Measurements from ENCODE around the gene MYO1D.
A peak's percentile ranks its signal among the peaks of the same experiment; 100 is the strongest.

The MYO1D gene

DNA sequence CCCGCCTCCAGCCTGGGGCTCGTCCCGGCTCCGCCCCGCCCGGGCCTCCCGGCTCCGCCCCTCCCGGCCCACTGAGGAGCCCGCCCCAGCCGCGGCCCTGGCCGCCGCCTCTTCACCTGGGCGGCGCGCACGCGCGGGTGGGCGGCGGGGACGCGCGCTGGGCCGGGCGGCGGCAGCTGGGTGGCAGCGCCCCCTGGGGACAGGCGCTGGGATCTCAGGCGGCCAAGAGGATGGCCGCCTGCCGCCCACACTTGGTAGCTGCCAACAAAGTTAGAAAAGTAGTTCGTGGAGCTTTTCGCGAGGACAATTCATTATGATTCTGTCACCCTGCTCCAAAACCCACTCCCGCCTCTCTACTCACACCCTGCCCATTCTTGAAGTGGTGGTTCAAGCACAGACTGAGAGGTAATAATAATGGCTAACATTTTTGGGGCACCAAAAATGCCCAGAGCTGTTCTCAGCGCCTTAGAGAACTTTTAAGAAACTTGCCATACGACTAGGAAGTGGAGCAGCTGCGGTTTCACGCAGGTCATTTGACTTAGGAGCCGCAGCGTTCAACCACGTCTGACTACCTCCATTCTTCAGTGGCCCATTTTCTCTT lies 340 bp upstream of the MYO1D start:
- peak overlapping the region; percentile 82; the same call in 1 of the 2 replicates for H3K4me3 ChIP-seq (ENCODE audit: low read length)
- no peak for TF ChIP-seq ZNF274 (IDR thresholded peaks at IDR 0.05; ENCODE audit: low read depth, low read length)

DNA sequence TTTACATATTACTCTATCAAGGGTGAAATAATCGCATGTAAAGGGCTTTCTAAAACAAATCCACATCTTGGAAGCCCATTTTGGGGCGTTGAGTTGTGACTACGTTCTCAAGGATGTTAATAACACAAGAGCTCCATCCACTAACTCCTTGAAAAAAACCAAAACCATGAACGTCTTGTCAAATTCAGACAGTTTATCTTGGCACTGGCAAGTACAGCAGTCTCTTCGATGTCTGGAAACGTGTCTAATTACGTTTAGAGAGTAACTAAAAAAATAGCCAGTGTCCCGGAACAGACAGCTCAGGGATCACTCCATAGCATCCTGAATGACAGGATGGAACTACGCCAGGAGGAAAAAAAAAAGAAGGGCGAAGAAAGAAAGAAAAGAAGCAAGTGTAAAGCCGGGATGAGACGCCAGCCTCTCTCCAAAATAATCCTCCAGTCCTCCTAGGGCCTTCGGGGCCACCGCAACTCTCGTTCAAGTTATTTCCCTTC lies 954 bp downstream of the MYO1D start:
- no peak for TF ChIP-seq ZNF274 (IDR thresholded peaks at IDR 0.05; ENCODE audit: low read depth, low read length)

DNA sequence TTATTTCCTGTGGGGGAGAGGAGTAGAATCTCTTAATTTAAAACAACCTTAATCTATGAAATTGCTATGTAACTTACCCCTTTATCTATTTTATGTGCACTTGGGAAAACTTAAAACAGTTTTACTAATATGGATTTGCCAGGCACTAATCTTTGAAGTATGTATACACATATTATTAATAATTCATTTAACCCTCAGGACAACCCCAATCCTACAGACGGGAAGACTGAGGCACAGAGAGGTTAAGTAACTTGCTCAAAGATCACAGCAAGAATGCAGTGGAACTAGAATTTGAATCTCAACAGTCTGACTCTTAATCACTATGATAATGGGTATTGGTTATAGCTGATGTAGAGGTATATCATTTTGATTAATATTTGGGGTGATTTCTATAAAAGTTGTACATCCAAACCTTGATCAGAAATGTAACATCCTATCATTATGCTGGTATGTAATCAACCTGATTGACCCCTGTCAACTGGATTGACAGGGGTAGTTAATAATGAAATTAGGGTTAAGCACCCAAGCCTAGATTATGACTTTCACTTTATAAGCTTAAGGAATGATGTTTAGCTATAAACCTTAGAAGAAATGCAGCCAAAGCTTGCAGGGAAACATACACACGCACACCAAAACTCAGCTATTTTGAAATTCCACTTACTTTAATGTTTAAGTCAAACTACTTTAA lies 1.6 kb downstream of the MYO1D start:
- TF ChIP-seq ZNF274 (IDR thresholded peaks at IDR 0.05; ENCODE audit: low read depth, low read length), result no peak
- peak overlapping the region; percentile 70; the same call in 1 of the 2 replicates for H3K4me3 ChIP-seq (ENCODE audit: low read length)

More for the DNA sequence above, 954 bp downstream of the MYO1D start:
- peak overlapping the region; percentile 70 for H3K4me3 ChIP-seq (ENCODE audit: low read length)

DNA sequence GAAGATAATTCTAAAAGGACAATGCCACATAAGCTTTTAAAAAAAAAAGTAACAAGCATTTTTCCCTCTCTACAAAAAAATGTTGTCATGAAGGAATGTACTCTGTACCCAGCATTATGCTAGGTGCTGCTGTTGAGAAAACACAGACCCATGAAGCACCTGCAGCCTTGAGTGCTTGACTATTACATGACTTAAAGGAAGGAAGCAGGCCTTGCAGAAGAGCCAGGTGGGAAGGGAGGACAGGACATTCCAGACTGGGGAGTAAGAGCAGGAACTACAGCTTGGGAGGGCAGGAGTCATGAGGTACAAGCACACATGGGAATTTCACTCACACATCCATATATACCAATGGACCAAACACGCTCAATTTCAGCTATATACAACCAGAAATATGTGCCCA lies 3.8 kb downstream of the MYO1D start:
- H3K4me3 ChIP-seq (ENCODE audit: low read length), result no peak overlapping the region
- TF ChIP-seq ZNF274 (IDR thresholded peaks at IDR 0.05; ENCODE audit: low read depth, low read length), result no peak

DNA sequence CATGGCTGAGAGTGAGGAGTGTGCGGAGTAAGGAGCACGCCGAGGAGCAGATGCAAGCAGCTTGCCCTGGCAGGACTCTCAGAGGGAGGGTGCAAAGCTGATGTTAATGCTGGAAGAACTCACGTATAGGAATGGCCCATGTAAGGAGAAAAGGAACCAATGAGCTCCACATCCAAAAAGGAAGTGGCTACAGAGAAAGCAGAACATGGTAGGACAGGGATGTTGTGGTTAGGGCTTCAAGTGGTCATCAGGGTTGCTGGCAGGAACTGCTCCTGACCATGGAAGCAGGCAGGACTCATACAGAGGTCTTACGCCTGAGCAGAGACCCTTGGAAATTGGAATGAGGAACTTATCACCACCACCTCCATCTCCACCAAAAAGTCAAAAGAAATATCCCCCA lies 5.2 kb downstream of the MYO1D start:
- H3K4me3 ChIP-seq (ENCODE audit: low read length), result no peak overlapping the region
- TF ChIP-seq ZNF274 (IDR thresholded peaks at IDR 0.05; ENCODE audit: low read depth, low read length), result no peak

DNA sequence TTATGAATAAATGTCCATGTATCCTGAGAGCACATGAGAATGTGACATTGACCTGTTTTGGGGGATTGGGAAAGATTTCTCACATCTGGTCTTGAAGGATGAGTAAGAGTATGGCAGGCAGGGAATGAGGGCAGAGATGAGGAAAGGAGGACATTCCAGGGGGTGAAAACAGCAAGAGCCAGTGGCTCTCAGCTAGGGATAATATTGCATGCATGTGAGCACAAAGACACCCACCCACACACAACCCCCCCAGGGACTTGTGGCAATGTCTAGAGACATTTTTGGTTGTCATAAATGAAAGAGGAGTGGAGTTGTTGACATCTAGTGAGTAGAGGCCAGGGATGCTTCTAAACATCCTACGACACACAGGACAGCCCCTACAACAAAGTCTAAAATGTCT lies 6.0 kb downstream of the MYO1D start:
- H3K4me3 ChIP-seq (ENCODE audit: low read length), result no peak overlapping the region
- TF ChIP-seq ZNF274 (IDR thresholded peaks at IDR 0.05; ENCODE audit: low read depth, low read length), result no peak

DNA sequence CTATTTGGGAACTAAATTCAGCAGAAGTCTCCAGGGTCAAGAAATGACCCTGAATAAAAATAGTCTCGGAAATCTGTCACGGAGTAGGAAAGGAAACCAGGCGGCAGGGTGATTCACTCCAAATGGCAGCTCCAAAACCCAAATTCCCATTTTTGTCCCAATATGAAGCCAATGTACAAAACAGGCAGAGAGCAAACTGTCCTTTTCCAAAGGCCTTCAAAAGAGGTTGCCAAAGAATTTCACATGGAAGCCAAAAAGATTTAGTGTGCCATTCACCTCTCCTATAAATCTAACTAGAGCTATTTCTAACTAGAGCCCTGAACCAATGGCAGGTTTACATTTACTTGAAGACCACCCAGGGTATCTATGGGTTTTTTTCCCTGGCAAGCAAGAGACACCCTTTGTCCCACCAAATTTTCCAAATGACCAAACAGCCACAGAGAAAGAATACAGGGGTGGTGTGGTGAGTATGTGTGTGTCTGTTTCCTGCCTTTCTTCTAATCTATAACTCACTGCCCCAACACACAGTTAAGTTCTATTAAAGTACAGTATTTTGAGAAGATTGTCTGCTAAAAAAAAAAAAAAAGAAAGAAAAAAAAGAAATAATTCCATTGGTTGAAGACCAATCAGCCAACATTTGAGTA lies 6.8 kb downstream of the MYO1D start:
- no peak for TF ChIP-seq ZNF274 (IDR thresholded peaks at IDR 0.05; ENCODE audit: low read depth, low read length)
- H3K4me3 ChIP-seq (ENCODE audit: low read length), result no peak overlapping the region

DNA sequence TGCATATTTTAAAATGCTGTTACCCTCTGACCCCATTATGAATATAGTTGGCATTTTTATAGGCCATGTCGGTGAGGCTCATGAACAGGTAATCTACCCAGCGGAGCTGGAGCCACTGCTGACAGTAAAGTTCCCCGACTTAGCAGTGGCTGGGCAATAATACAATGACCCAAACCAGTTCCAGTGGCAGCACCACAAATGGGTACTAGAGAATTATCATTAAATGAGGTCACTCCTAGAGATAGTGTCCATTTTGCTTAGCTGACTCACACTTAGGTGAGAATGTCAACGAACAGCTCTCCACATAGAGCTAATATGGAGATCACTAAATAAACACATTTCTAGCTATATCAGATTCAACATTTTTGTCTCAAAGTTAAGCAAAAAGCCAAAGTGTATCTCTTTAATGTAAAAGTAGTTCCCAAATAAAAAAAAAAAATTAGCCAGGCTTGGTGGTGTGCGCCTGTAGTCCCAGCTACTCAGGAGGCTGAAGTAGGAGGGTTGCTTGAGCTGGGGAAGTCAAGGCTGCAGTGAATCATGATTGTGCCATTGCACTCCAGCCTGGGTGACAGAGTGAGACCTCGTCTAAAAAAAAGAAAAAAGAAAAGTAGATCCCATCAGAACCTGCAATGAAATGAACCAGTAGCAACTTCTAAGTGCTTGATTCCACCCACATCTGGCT lies 7.4 kb downstream of the MYO1D start:
- no peak overlapping the region for H3K4me3 ChIP-seq (ENCODE audit: low read length)
- no peak for TF ChIP-seq ZNF274 (IDR thresholded peaks at IDR 0.05; ENCODE audit: low read depth, low read length)

DNA sequence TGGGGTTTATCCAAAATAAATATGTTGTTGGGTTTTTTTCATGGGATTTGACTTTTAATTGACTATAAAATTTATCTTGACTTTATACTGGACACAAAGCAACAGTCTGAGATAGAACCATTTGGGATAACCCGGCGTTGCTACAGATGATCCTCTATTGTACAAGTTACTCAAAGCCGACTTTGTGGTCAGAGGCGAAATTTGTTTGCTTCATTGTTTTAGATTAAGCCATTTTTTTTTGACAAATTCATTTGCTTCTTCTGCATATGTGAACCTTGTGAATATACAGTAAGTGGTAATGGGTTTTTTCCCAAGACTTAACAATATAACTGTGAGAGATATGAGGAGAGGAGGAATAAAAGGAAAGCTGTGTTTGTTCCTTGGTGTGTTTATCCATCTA lies 11.8 kb downstream of the MYO1D start:
- H3K4me3 ChIP-seq (ENCODE audit: low read length), result no peak overlapping the region
- no peak for TF ChIP-seq ZNF274 (IDR thresholded peaks at IDR 0.05; ENCODE audit: low read depth, low read length)

DNA sequence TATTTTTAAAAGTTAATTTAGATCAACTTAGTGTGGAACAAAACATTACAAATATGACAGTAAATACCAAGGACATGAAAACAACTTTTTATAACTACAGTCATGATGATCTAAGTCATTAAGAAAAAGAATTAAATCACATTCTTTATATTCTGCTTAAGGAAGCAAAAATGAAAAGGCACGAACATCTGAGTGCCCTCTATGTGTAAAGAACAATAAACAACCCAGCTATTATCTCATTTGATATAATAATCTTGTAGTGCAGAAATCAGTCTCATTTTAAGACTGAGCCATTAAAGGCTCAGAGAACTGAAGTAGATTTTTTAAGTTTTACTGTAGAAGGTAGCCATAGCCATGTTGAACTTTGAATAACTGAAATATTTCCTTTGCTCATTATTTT lies 13.4 kb downstream of the MYO1D start:
- no peak for TF ChIP-seq ZNF274 (IDR thresholded peaks at IDR 0.05; ENCODE audit: low read depth, low read length)
- no peak overlapping the region for H3K4me3 ChIP-seq (ENCODE audit: low read length)

DNA sequence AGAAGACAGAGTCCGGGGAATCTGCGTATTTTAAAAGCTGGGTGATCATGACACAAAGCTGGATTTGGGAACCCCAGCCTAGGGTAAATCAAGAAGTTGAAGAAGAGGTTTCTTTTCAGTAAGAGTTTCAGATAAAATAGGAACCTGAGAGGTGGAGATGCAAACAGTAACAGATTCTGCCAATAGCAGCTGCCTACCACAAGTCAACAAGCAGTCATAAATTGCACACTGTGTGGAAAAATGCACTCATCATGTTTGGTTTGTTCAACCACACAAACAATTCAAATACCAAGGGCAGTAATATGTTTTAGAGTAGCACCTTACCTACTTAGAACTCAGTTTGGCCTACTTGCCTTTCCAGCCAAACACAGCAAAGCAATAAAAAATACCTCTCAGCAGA lies 14.0 kb downstream of the MYO1D start:
- H3K4me3 ChIP-seq (ENCODE audit: low read length), result no peak overlapping the region
- TF ChIP-seq ZNF274 (IDR thresholded peaks at IDR 0.05; ENCODE audit: low read depth, low read length), result no peak

DNA sequence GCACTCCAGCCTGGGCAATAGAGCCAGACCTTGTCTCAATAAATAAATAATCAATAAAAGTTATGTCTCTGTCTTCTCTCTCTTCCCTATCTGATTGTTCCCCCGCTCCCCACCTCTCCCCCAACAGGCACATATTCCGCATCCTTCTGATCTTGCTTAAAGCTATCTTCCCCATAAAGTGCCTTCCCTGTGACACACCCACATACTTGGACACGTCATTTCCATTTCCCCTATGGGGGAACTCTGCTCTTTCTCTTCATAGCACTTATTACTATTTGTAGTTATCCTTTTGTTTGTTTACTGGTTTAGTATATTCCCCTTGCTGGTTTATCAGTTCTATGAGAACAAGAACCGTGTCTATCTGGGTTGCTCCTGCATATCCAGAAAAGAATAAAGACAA lies 14.9 kb downstream of the MYO1D start:
- no peak for TF ChIP-seq ZNF274 (IDR thresholded peaks at IDR 0.05; ENCODE audit: low read depth, low read length)
- no peak overlapping the region for H3K4me3 ChIP-seq (ENCODE audit: low read length)

DNA sequence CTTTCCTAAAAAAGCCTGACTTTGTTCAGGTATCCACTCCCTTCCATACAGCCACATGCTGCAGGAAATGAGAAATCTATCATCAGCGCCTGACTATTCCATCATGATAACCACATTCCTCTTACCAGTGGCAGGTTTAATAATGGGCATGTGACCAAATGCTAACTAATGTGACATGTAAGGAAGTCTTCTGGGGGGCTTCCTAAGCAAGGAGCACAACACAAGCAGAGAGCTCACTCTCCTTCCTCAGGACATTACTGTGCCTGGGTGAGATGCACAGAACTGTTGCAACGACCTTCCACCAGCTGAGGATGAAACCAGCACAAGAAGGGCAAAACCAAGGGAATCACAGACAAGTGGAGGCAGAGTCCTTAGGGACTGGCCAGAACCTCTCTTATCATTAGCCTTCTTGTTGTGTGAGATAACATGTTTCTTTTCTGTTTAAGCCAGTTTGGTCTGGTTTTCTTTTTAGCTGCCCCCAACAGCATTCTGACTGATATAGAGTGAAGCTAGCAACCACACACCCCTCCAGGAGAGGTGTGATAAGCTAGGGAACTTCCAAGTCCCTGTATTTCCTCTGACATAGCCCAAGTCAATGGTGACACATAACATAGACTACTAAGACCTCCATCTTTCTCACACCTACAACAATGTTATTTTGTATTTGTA lies 16.9 kb downstream of the MYO1D start:
- H3K4me3 ChIP-seq (ENCODE audit: low read length), result no peak overlapping the region
- TF ChIP-seq ZNF274 (IDR thresholded peaks at IDR 0.05; ENCODE audit: low read depth, low read length), result no peak

DNA sequence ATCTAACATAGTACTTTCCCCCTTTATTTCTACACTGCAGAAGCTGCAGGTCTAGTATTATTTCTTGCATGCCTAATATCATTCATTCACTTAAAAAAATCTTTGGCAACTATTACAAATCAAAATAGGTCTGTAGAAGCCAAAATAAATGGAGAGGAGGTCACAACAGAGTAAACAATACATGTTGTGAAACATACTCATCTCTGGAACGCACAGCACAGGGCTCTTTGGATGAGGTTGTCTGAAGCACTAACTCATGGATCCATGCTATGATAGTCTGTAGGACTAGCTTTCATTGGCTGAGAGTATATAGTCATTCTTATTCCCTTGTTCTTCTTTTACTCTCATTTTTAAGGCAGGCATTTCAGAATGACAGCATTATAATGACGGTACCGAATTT lies 21.3 kb downstream of the MYO1D start:
- no peak overlapping the region for H3K4me3 ChIP-seq (ENCODE audit: low read length)
- TF ChIP-seq ZNF274 (IDR thresholded peaks at IDR 0.05; ENCODE audit: low read depth, low read length), result no peak
